ENCODE measurements around the gene MITD1.
A peak's percentile ranks its signal among the peaks of the same experiment; 100 is the strongest.

MITD1 gene

DNA sequence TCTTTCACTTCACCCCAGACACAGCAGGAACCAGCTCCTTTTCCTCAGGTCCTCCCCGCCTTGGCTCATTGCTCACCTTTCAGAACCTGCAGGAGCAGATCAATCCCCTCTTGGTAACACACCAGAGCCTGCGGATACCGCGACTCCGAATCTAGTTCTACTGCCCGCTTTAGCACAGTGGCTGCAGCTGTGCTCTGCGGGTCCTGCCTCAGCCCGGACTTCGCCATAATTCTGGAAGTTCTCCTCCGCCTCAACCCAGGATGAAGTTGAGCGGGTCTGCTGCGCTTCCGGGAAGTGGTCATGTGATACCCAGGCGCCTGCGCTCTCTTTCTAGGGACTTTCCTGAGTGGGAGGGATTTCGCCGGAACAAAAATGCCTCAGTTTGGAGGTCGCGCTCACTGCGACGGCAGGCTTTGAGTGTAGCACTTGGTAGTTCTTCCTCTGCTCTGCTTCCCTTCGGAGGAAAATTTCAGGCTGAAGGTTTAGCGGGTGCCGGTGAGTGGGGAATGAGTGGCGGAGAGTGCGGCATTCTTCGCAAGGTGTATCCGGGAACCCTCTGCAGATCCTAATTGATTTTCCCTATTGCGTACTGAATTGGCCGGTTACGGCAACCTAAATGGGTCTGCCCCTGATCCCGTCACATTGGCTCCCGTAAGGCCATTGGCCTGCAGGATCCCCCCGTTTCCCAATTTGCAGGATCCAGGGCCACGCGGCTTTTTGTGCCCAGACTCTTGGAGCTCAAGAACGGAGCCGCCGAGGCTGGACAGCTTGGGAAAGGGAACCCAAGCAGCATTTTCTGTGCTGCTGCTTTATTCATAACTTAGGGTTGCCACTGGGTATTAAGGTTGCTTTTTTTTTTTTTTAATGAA is at the start of gene MITD1, which contains the start of gene MRPL30:
Gene MITD1, minus strand, starts transcription at position 304 of the 869 bp plus-strand sequence. Its CDS starts 77 bp downstream, at position 227.
Gene MRPL30, plus strand, starts transcription at position 430 of the 869 bp plus-strand sequence. CDS start 5,020 bp downstream, outside the sequence.
- no peaks in the 10 kb centered on the region for H3K36me3 ChIP-seq (ENCODE audit: insufficient read depth)
- H3K79me2 ChIP-seq (ENCODE audit: insufficient read depth, low read depth), result peaks cover 65% of the 10 kb centered on the region
- peaks cover 24% of the 10 kb centered on the region for H3K4me1 ChIP-seq (ENCODE audit: low read depth, poor library complexity, severe bottlenecking)
- peak within 1 kb of the TSS; percentile 100 for H3K4me2 ChIP-seq
- no peaks in the 10 kb centered on the region for H3K27me3 ChIP-seq (ENCODE audit: insufficient read depth, low read depth)
- peak within 1 kb of the TSS; percentile 79 for H3K9ac ChIP-seq
- no peaks in the 10 kb centered on the region for H4K20me1 ChIP-seq (ENCODE audit: insufficient read depth)
- H3K27ac ChIP-seq, result peak within 1 kb of the TSS; percentile 40
- TF ChIP-seq, protein P1, sequence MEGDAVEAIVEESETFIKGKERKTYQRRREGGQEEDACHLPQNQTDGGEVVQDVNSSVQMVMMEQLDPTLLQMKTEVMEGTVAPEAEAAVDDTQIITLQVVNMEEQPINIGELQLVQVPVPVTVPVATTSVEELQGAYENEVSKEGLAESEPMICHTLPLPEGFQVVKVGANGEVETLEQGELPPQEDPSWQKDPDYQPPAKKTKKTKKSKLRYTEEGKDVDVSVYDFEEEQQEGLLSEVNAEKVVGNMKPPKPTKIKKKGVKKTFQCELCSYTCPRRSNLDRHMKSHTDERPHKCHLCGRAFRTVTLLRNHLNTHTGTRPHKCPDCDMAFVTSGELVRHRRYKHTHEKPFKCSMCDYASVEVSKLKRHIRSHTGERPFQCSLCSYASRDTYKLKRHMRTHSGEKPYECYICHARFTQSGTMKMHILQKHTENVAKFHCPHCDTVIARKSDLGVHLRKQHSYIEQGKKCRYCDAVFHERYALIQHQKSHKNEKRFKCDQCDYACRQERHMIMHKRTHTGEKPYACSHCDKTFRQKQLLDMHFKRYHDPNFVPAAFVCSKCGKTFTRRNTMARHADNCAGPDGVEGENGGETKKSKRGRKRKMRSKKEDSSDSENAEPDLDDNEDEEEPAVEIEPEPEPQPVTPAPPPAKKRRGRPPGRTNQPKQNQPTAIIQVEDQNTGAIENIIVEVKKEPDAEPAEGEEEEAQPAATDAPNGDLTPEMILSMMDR (conservative IDR thresholded peaks at IDR 0.05; ENCODE audit: low read depth, low read length), result no peak
- peak within 1 kb of the TSS; percentile 84 for H2AFZ ChIP-seq (ENCODE audit: low read depth)
- H3K4me3 ChIP-seq (IDR thresholded peaks at IDR 0.05; ENCODE audit: insufficient read depth, low read depth, low read length), result peak within 1 kb of the TSS; percentile 87

DNA sequence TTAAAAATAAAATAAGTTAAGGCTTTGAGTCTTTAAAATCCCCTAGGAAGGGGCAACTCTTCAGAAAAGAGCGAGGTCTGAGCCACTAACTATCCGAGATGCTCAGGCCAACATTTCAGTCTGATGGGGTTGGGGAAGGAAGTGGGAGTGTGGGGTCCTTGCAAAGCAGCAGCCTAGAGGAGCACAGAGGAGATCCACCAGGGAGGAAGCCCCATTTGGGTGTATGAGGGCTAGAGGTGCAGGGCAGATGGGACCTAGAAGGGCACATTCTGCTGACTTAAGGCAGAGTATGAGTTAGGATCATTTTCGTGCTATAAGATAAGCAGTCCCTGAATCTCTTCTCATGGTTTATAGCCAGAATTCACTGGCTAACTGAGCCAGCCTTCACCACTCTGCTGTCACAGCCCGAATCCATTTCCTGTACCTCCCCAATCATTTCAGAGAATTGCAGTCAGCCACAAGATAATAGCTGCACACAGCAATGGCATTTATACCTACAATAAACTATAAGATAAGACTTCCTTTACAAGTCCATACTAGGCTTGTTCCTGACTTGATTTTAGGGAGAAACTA is 37.2 kb upstream of the MITD1 start:
- TF ChIP-seq, protein P1 (conservative IDR thresholded peaks at IDR 0.05; ENCODE audit: low read depth, low read length), result no peak
- Histone ChIP-seq H3K4me3 (IDR thresholded peaks at IDR 0.05; ENCODE audit: insufficient read depth, low read depth, low read length) (no peak overlapping the region), H3K27me3 (ENCODE audit: insufficient read depth, low read depth) (no peaks in the 10 kb centered on the region), H3K9ac (no peak overlapping the region), H3K4me1 (ENCODE audit: low read depth, poor library complexity, severe bottlenecking) (peaks cover 16% of the 10 kb centered on the region), H3K36me3 (ENCODE audit: insufficient read depth) (no peaks in the 10 kb centered on the region), H4K20me1 (ENCODE audit: insufficient read depth) (no peaks in the 10 kb centered on the region), H2AFZ (ENCODE audit: low read depth) (no peak overlapping the region), H3K27ac (no peak overlapping the region), H3K4me2 (no peak overlapping the region), H3K79me2 (ENCODE audit: insufficient read depth, low read depth) (no peaks in the 10 kb centered on the region)

DNA sequence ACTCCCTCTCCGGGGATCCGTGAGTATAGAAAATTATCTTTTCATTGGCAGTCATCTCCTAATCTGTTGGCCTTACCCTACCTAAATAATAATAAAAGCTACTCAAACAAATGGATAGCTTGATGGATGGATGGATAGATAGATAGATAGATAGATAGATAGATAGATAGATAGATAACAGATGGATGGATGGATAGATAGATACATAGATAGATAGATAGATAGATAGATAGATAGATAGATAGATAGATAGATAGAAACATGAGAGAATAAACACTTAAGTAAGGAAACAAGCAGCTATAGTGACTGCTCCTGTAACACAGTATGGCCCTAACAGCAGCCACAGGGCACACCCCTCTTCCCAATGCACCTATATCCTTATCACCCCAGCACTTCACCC is 35.2 kb upstream of the MITD1 start:
- H3K27me3 ChIP-seq (ENCODE audit: insufficient read depth, low read depth), result no peaks in the 10 kb centered on the region
- no peaks in the 10 kb centered on the region for H3K36me3 ChIP-seq (ENCODE audit: insufficient read depth)
- no peak overlapping the region for H3K27ac ChIP-seq
- no peaks in the 10 kb centered on the region for H4K20me1 ChIP-seq (ENCODE audit: insufficient read depth)
- H3K4me3 ChIP-seq (IDR thresholded peaks at IDR 0.05; ENCODE audit: insufficient read depth, low read depth, low read length), result no peak overlapping the region
- H3K79me2 ChIP-seq (ENCODE audit: insufficient read depth, low read depth), result no peaks in the 10 kb centered on the region
- no peak overlapping the region for H3K9ac ChIP-seq
- TF ChIP-seq, protein P1 (conservative IDR thresholded peaks at IDR 0.05; ENCODE audit: low read depth, low read length), result no peak
- no peak overlapping the region for H3K4me2 ChIP-seq
- no peak overlapping the region for H2AFZ ChIP-seq (ENCODE audit: low read depth)
- no peaks in the 10 kb centered on the region for H3K4me1 ChIP-seq (ENCODE audit: low read depth, poor library complexity, severe bottlenecking)

DNA sequence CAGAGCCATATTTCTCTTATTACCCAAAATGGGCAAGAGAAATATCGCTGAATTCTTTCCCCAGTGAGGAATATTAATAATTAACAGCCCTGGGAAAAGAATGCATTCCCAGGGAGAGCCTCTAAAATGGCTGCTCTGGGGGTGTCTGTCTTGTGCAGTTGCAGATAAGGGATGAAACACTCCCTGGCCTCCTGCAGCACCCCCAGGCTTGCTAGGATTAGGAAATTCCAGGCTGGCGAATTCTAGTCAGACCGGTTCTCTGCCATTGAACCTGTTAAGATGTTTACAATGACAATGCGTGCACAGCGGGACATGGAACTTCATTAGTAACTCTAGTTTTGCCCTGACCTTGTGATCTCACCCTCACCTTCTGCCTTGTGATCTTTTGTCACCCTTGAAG is 24.6 kb upstream of the MITD1 start:
- Histone ChIP-seq H3K27me3 (ENCODE audit: insufficient read depth, low read depth) (no peaks in the 10 kb centered on the region), H3K4me2 (no peak overlapping the region), H3K9ac (no peak overlapping the region), H3K4me1 (ENCODE audit: low read depth, poor library complexity, severe bottlenecking) (no peaks in the 10 kb centered on the region), H3K36me3 (ENCODE audit: insufficient read depth) (no peaks in the 10 kb centered on the region), H4K20me1 (ENCODE audit: insufficient read depth) (no peaks in the 10 kb centered on the region), H2AFZ (ENCODE audit: low read depth) (no peak overlapping the region), H3K79me2 (ENCODE audit: insufficient read depth, low read depth) (no peaks in the 10 kb centered on the region), H3K27ac (no peak overlapping the region), H3K4me3 (IDR thresholded peaks at IDR 0.05; ENCODE audit: insufficient read depth, low read depth, low read length) (no peak overlapping the region)
- TF ChIP-seq, protein P1 (conservative IDR thresholded peaks at IDR 0.05; ENCODE audit: low read depth, low read length), result no peak
